T-helper 1 cell (primary cell): Measurements from ENCODE around the gene ZNF432.

Experiments used
- DNase-seq, 5 donors: peaks; one replicate each; pipeline ENCODE4 v3.0.0-alpha.2; 2012 to 2020

ZNF432 gene

GRCh38 chr19:52007806-52008557 is 40.7 kb downstream of the ZNF432 start, which contains the start of gene ZNF615:
ZNF615 (minus strand) TSS chr19:52008211; CDS start chr19:52003711, 4,500 bp downstream.
- DNase-seq: peak; percentile 66 to 86 (median 76)

DNA sequence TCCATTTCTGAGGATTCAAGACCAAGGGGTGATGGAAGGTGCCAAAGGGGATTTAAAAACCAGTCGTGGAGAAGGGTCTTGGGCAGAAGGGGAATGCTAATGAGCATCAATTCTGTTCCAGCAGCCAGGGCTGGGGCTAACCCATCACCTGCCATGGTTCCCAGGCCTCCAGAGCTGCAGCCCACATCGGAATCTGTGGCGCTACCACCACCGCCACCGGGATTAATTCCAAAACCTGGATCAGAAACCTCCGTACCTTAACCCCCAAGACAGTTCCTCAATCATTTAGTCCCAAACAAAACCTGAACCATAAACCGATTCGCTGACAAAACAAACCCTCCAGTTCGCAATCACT is 41.2 kb downstream of the ZNF432 start:
- DNase-seq: no peak

DNA sequence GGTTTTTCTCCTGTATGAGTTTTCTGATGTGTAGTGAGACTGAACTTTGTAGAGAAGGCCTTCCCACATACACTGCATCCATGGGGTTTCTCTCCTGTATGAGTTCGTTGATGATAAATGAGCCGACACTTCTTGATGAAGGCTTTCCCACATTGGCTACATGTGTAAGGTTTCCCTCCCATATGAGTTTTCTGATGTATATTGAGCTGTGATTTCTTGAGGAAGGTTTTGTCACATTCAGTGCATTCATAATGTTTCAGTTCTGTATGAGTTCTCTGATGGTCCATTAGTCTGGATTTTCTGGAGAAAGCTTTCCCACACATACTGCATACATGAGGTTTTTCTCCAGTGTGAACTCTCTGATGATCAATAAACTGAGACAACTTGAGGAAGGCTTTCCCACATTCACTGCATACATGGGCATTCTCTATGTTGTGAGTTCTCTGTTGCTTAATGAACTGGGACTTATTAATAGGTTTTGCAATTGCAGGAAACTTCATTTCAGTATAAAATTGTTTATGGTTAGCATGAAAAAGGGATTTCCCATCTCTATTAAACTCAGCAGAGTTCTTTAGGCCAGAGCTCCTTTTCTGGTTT is 54.5 kb downstream of the ZNF432 start:
- no peak for DNase-seq

DNA sequence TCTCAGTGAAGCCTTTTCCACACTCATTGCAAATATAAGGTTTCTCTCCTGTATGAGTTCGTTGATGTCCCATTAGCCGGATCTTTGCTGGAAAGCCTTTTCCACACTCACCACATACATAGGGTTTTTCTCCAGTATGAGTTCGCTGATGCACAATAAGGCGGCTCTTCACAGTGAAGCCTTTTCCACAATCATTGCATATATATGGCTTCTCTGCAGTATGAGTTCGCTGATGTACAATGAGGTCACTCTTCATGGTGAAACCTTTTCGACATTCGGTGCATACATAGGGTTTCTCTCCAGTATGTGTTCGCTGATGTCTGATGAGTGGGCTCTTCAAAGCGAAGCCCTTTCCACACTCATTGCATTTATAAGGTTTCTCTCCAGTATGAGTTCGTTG is 55.2 kb downstream of the ZNF432 start:
- DNase-seq: no peak

- DNase-seq: peak; percentile 80 to 93 (median 86)
These were observed 62.0 kb downstream of the ZNF432 start, which contains the start of gene ZNF350 for GRCh38 chr19:51986309-51987291. ZNF350 (minus strand) TSS chr19:51986840; CDS start chr19:51974360, 12,480 bp downstream.

GRCh38 chr19:51983361-51983760 is 65.3 kb downstream of the ZNF432 start:
- DNase-seq: no peak
